IPS DF 6.9 (cell line): ENCODE measurements around the gene TOX2.

Experiments
- DNase-seq: peaks from one replicate; pipeline ENCODE4 v3.0.0-alpha.2; 2013; ENCODE audit warnings: low read depth, low spot score
- H3K27ac ChIP-seq: one replicate; pipeline ENCODE4 v1.5.1; 2013; ENCODE audit warnings: low read length, control low read depth
- H3K27me3 ChIP-seq: 2 replicates; pipeline ENCODE4 v1.6.1; 2013; ENCODE audit warnings: mild to moderate bottlenecking, low read length; ENCODE audit not compliant: control insufficient read depth, insufficient read depth
- H3K36me3 ChIP-seq: 2 replicates; pipeline ENCODE4 v1.6.1; 2013; ENCODE audit warnings: low read length; ENCODE audit not compliant: control insufficient read depth, insufficient read depth
- H3K4me1 ChIP-seq: 2 replicates; pipeline ENCODE4 v1.6.1; 2013; ENCODE audit warnings: low read length; ENCODE audit not compliant: control insufficient read depth, insufficient read depth
- H3K4me3 ChIP-seq: 2 replicates; pipeline ENCODE4 v1.5.1; 2013; ENCODE audit warnings: mild to moderate bottlenecking, low read length
- H3K9me3 ChIP-seq: 2 replicates; pipeline ENCODE4 v1.6.1; 2013; ENCODE audit warnings: low read length, inconsistent platforms; ENCODE audit not compliant: control insufficient read depth, insufficient read depth
- WGBS: extraction: QIAGEN DNeasy Blood & Tissue Kit; methylation state at CpG from one replicate; pipeline ENCODE4 v1.1.7; 2013; ENCODE audit warnings: mixed read lengths, missing lambda C conversion rate; ENCODE audit not compliant: insufficient read length, insufficient coverage; 5-methylcytosine and 5-hydroxymethylcytosine counted together

TOX2 gene

DNA sequence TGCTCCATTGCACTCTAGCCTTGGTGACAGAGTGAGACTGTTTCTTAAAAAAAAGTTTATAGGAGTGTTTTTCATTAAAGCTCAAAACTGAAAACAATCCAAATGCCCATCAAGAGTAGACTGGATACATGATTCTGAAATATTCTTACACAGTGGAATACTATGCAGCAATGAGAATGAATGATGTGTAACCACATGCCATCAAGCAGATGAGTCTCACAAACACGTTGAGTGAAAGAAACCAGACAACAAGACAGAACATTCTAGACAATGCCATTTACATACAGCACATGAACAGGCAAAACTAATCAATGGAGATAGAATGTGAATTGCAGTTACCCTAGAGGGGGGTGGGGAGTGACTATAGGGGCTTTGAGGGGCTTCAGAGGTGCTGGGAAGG lies 72.4 kb downstream of the TOX2 start:
- H3K4me1 ChIP-seq: no peaks in the 10 kb centered on the region
- no peaks in the 10 kb centered on the region for H3K27me3 ChIP-seq
- H3K36me3 ChIP-seq: no peaks in the 10 kb centered on the region
- H3K9me3 ChIP-seq: no peaks in the 10 kb centered on the region
- WGBS: no CpG with 5 or more reads among the region's 1 CpG
- H3K4me3 ChIP-seq: no peak overlapping the region
- no peak for DNase-seq
- H3K27ac ChIP-seq: no peak overlapping the region

DNA sequence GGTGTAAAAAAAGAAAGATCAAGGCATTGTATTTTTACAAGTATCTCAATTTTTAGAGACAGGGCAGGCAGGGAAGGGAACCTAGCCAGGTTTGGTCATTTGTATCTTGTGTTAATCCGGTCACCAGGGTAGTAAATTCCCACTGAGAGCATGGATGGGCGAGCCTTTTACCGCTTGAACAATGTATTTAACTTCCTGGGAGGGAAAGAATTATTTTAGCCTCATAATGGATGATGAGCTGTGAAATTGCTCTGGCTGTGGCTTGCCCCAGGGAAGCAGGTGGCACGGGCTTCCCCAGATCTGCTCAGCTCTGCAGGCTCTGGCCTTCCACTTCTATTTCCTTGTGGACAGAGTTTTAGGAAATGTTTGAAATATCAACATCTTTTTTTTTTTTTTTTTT lies 72.9 kb downstream of the TOX2 start:
- WGBS: no CpG with 5 or more reads among the region's 4 CpGs
- no peak overlapping the region for H3K27ac ChIP-seq
- H3K36me3 ChIP-seq: no peaks in the 10 kb centered on the region
- H3K27me3 ChIP-seq: no peaks in the 10 kb centered on the region
- no peak overlapping the region for H3K4me3 ChIP-seq
- H3K4me1 ChIP-seq: no peaks in the 10 kb centered on the region
- H3K9me3 ChIP-seq: no peaks in the 10 kb centered on the region
- DNase-seq: no peak

DNA sequence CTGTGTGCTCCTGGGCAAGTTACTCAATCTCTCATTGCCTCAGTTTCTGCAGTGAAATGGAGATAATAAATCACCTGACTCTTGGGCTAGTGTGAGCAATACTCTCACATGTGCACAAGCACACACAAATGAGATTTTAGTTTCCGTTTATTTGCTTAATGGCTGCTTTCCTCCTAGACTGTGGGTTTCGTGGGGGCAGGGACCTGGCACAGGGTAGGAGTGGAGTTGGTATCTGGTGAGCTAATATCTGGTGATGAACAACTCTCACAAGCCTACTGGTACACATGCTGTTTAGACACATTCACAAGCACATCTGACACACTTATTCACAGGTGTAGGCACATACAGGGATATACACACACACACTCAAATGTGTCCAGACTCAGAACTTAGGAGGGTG lies 73.8 kb downstream of the TOX2 start:
- Histone ChIP-seq H3K4me1 (no peaks in the 10 kb centered on the region), H3K9me3 (no peaks in the 10 kb centered on the region), H3K27me3 (no peaks in the 10 kb centered on the region), H3K27ac (no peak overlapping the region), H3K4me3 (no peak overlapping the region), H3K36me3 (no peaks in the 10 kb centered on the region)
- no peak for DNase-seq
- WGBS: no CpG with 5 or more reads among the region's 2 CpGs

DNA sequence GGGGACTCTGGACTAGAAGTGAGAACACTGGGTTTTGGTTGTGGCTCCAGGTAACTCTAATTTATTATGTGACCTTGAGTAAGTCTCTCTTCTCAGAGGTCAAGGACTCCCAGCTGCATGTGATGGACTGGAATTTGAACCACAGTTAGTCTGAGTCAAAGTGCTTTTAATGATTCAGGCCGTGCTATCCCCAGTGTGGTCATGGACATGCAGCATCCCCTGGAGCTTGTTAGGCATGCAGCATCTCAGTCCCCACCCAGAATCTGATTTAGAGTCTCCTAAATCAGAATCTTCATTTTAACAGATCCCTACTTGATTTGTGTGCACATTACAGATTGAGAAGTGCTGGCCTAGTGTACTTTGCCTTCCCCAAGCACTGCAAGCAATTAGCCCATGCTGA lies 74.2 kb downstream of the TOX2 start:
- no peak overlapping the region for H3K27ac ChIP-seq

DNA sequence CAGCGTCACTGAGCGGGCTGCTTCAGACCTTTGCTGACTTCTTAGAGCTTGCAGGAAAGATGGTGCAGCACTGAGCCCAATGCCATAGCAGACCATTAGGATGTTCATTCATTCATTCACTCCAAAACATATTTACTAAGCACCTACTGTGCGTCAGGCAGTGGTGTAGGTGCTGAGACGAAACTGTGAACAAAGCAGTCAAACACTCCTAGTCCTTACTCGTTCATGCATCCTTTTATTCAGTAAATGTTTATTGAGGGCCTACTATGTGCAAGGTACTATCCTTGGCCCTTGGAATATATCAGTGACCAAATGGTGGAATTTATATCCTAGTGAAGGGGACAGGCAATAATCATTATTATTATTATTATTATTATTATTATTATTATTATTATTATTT lies 76.6 kb downstream of the TOX2 start:
- Histone ChIP-seq H3K4me3 (no peak overlapping the region), H3K27ac (no peak overlapping the region), H3K36me3 (no peaks in the 10 kb centered on the region), H3K9me3 (no peaks in the 10 kb centered on the region), H3K27me3 (no peaks in the 10 kb centered on the region), H3K4me1 (no peaks in the 10 kb centered on the region)
- DNase-seq: no peak
- WGBS: no CpG with 5 or more reads among the region's 5 CpGs

More for the DNA sequence above, 74.2 kb downstream of the TOX2 start:
- Histone ChIP-seq H3K9me3 (no peaks in the 10 kb centered on the region), H3K4me1 (no peaks in the 10 kb centered on the region), H3K36me3 (no peaks in the 10 kb centered on the region), H3K27me3 (no peaks in the 10 kb centered on the region), H3K4me3 (no peak overlapping the region)
- DNase-seq: no peak
- WGBS: no CpG with 5 or more reads among the region's 1 CpG

DNA sequence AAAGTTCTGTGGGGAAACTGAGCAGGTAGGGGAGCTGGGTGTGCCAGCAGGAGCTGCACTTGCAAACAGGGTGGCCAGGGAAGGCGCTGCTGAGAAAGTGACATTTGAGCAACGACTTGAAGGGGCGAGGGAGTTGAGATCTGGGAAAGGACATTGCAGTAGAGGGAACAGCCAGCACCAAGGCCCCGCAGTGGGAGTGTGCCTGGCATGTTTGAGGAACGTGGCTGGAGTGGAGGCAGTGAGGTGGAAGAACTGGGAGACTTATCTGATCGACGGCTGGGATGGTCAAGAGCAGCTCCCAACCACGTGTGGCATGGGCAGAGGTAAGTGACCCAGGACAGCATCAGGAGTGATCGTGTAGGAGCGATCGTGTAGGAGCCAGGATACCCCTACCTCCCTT lies 77.3 kb downstream of the TOX2 start:
- H3K27ac ChIP-seq: no peak overlapping the region
- no peak for DNase-seq
- WGBS: no CpG with 5 or more reads among the region's 11 CpGs
- H3K4me1 ChIP-seq: no peaks in the 10 kb centered on the region
- H3K4me3 ChIP-seq: no peak overlapping the region
- H3K27me3 ChIP-seq: no peaks in the 10 kb centered on the region
- no peaks in the 10 kb centered on the region for H3K36me3 ChIP-seq
- H3K9me3 ChIP-seq: no peaks in the 10 kb centered on the region

DNA sequence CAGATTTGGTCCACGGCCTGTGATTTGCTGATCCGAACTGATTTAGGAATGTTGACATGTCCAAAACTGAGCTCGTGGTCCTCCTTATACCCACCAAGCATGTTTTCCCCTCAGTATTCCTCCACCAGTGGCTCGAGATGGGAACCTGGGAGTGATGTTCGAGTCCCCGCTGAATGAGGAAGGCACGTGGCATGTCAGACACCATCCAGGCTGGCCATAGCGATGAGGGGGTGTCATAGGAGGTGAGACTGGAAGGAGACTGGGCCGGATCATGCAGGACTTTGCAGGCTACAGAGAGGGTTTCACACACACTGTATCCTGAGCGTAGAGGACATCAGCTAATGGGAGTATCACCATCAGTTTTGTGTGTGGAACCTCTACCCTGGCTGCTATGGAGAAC lies 78.2 kb downstream of the TOX2 start:
- no peaks in the 10 kb centered on the region for H3K9me3 ChIP-seq
- H3K4me1 ChIP-seq: no peaks in the 10 kb centered on the region
- H3K27me3 ChIP-seq: no peaks in the 10 kb centered on the region
- no CpG with 5 or more reads among the region's 10 CpGs for WGBS
- no peak overlapping the region for H3K4me3 ChIP-seq
- no peaks in the 10 kb centered on the region for H3K36me3 ChIP-seq
- DNase-seq: no peak
- H3K27ac ChIP-seq: no peak overlapping the region

DNA sequence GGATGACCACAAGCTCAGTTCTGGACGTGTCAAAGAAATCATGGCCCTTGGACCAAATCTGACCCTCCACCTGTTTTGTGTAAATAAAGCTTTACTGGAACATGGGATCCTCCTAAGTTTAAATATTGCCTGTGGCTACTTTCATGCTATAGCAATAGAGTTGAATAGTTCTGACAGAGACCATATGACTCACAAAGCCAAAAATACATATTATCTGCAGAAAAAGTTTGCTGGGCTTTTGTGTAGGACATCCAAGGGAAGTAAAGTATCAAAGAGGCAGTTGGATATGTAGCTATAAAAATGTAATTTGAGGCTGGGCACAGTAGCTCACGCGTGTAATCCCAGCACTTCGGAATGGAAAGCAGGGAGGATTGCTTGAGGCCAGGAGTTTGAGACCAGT lies 78.9 kb downstream of the TOX2 start:
- H3K4me1 ChIP-seq: no peaks in the 10 kb centered on the region
- H3K4me3 ChIP-seq: no peak overlapping the region
- H3K27me3 ChIP-seq: no peaks in the 10 kb centered on the region
- no peaks in the 10 kb centered on the region for H3K9me3 ChIP-seq
- H3K27ac ChIP-seq: no peak overlapping the region
- no peak for DNase-seq
- H3K36me3 ChIP-seq: no peaks in the 10 kb centered on the region
- whole genome bisulfite sequencing: no CpG with 5 or more reads among the region's 4 CpGs

DNA sequence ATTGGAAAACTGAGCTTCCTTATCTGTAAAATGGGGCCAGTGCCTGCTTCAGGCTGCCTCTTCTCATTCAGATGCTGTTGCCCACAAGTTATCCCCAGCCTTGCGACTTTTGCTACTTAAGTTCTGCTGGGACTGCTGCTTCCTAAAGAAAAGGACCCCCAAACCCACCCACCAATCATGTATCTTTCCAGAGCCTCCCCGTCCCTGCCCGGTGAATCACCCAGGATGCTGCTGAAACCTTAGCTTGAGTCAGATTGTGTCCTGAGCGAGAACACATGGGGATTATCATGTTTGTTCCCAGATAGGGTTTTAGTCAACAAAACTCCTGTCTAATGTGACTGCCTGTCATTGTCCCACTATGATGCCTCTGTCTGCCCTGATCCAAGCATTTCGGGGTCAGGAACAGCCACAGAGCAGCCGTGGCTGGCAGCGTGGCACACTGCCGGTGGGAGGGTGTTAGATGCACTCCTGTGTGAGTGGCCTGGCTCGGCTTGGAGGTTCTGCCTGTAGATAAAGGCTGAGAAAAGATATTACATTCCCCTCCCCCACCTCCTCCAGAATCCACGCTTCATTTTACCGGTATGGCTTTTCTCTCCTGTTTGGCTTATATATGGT lies 79.9 kb downstream of the TOX2 start:
- Histone ChIP-seq H3K27ac (no peak overlapping the region), H3K36me3 (no peaks in the 10 kb centered on the region)
- no CpG with 5 or more reads among the region's 11 CpGs for WGBS

DNA sequence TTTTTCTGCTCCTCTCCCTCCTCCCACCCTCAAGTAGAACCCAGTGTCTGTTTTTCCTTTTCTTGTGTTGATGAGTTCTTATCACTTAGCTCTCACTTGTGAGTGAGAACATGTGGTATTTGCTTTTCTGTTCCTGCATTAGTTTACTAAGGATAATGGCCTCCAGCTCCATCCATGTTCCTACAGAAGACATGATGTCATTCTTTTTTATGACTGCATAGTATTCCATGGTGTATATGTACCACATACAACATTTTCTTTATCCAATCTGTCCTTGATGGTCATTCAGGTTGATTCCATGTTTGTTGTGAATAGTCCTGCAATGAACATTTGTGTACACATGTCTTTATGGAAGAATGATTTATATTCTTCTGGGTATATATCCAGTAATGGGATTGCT lies 81.0 kb downstream of the TOX2 start:
- Histone ChIP-seq H3K36me3 (no peaks in the 10 kb centered on the region), H3K4me3 (no peak overlapping the region), H3K4me1 (no peaks in the 10 kb centered on the region), H3K27ac (no peak overlapping the region), H3K27me3 (no peaks in the 10 kb centered on the region), H3K9me3 (no peaks in the 10 kb centered on the region)
- no peak for DNase-seq

More for the DNA sequence above, 79.9 kb downstream of the TOX2 start:
- Histone ChIP-seq H3K4me1 (no peaks in the 10 kb centered on the region), H3K27me3 (no peaks in the 10 kb centered on the region), H3K4me3 (no peak overlapping the region), H3K9me3 (no peaks in the 10 kb centered on the region)
- no peak for DNase-seq

DNA sequence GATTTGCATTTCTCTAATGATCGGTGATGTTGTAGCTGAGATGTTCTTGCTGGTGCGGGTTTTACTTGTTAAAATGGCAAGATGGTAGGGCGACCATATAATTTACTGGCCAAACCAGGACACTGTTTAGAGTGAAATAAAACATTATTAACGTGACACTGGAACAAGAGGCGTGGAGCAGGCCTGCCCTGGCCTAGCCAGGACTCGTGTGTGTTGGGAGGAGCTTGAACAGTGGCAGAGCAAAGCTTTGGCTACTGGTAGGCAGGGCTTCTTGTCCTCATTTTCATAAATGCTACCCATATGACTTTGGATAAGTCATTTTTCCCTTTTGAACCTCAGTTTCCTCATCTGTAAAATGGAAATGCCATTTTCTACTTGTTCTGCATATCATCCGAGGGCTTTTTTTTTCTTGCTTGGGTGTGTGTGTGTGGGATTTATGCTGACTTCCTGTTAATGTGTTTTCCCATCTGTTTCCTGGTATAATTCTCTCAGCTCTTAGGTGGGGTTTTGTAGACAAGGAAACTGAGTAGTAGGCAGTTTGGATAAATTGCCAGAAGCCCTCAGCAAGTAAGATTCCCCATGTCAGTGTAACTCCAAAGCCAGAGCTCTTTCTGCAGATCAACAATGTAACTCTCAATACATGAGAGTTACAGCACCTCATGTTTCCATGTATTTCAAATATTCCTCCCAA lies 81.7 kb downstream of the TOX2 start:
- H3K27ac ChIP-seq: no peak overlapping the region
- no peaks in the 10 kb centered on the region for H3K9me3 ChIP-seq
- H3K4me1 ChIP-seq: no peaks in the 10 kb centered on the region
- no peaks in the 10 kb centered on the region for H3K27me3 ChIP-seq
- H3K4me3 ChIP-seq: no peak overlapping the region
- no peak for DNase-seq
- WGBS: no CpG with 5 or more reads among the region's 7 CpGs
- no peaks in the 10 kb centered on the region for H3K36me3 ChIP-seq
